Measurements from ENCODE around the gene FERMT2. TPM values are rescaled to one million over a fixed set of nuclear protein-coding genes. Genes with fewer than 3 reads are reported as not detected.

Gene FERMT2
- total RNA-seq, 1 experiment from 2014 or later: 46.0 TPM

- DNase-seq (ENCODE audit: low read depth): peak; percentile 28
- in situ Hi-C loops (cut with HindIII; ENCODE audit: low pct_unique_long_range_greater_than_20kb, low sequenced_read_pairs): no loop called here
Observed at GRCh38 chr14:52913271-52913670, 37.6 kb downstream of the FERMT2 start.

GRCh38 chr14:52911904-52912303 lies 38.9 kb downstream of the FERMT2 start:
- in situ Hi-C loops (cut with HindIII; ENCODE audit: low pct_unique_long_range_greater_than_20kb, low sequenced_read_pairs): no loop called here
- DNase-seq (ENCODE audit: low read depth): no peak

DNA sequence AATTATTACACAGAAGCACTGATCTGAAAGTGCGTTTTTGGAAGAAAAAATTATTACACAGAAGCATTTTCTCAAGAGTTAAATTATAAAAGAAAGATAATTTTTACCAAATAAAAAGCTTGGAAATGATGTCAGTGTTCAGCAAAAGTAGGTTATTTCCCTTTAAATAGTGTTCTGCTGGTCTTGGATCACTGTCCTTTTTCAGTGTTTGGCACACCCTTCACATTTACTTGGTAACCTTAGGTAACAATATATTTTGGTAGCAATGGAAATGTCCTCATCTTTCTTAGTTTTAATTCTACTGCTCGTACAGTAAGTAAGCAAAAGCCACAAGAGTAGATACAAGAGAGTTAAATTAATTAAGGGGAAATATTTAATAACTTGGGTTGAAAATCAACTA lies 40.3 kb downstream of the FERMT2 start:
- in situ Hi-C loops (cut with HindIII; ENCODE audit: low pct_unique_long_range_greater_than_20kb, low sequenced_read_pairs): no loop called here
- no peak for DNase-seq (ENCODE audit: low read depth)

- DNase-seq (ENCODE audit: low read depth): no peak
Observed at GRCh38 chr14:52907949-52908348, 42.9 kb downstream of the FERMT2 start.

GRCh38 chr14:52906141-52906601 lies 44.7 kb downstream of the FERMT2 start:
- peak; percentile 66 for DNase-seq (ENCODE audit: low read depth)
- in situ Hi-C loops (cut with HindIII; ENCODE audit: low pct_unique_long_range_greater_than_20kb, low sequenced_read_pairs): no loop called here

More at GRCh38 chr14:52907949-52908348, 42.9 kb downstream of the FERMT2 start:
- in situ Hi-C loops (cut with HindIII; ENCODE audit: low pct_unique_long_range_greater_than_20kb, low sequenced_read_pairs): no loop called here

GRCh38 chr14:52902971-52903619 lies 47.8 kb downstream of the FERMT2 start:
- in situ Hi-C loops (cut with HindIII; ENCODE audit: low pct_unique_long_range_greater_than_20kb, low sequenced_read_pairs): no loop called here
- DNase-seq (ENCODE audit: low read depth): no peak

DNA sequence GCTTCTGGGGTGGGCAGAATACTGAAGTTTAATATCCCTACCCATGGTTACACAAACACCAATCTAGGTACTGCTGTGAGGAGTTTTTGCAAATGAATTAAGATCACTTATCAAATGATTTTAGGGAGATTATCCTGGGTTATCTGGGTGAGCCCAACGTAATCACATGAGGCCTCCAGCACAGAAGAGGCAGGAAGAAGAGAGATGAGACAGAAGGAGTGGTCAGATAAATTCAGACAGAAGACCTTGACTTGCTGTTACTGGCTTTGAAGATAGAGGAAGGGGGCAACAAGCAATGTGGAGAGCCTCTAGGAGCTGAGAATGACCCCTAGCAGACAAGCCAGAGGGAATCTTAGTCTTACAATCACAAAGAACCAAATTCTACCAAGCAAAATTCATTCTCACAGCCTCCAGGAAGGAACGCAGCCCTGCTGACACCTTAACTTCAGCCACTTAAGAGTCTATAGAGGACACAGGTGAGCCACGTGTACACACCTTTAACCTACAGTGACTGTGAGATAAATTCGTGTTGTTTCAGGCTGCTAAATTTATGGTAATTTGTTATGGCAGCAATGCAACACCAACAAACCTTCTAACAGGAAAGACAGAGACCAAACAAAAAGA lies 49.4 kb downstream of the FERMT2 start:
- no peak for DNase-seq (ENCODE audit: low read depth)
- in situ Hi-C loops (cut with HindIII; ENCODE audit: low pct_unique_long_range_greater_than_20kb, low sequenced_read_pairs): no loop called here

DNA sequence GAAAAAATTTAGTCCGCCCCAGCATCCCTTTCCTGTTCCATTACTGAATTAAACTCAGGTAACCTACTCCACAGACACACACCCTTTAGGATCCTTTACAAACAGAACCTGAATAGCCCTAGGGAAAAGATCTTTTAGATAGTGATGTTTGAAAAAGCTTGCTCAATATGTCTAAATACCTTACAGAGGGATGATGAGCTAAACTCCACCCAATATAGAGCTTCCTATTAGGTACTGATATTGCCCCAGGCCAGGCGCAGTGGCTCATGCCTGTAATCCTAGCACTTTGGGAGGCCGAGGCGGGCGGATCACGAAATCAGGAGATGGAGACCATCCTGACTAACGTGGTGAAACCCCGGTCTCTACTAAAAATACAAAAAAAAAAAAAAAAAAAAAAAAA lies 50.1 kb downstream of the FERMT2 start:
- DNase-seq (ENCODE audit: low read depth): no peak
- in situ Hi-C loops (cut with HindIII; ENCODE audit: low pct_unique_long_range_greater_than_20kb, low sequenced_read_pairs): no loop called here

DNA sequence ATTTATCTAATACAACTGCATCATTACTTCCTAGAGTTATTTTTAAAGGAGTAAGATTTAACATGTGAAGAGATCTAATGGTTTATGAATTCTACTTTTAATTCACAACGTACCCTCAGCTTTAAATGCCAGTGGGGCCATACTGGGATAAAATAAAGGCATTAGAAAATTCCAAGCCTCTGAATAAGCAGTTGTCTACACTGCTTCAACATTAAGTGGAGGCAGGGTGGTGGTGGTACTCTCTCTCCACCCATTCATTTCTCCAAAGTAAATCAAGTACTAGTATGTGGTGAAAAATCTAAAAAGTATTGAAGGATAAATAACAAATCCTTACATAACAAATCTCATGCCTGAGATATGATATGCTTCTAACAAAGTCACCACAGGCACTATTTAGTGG lies 52.4 kb downstream of the FERMT2 start:
- DNase-seq (ENCODE audit: low read depth): no peak
- in situ Hi-C loops (cut with HindIII; ENCODE audit: low pct_unique_long_range_greater_than_20kb, low sequenced_read_pairs): no loop called here

DNA sequence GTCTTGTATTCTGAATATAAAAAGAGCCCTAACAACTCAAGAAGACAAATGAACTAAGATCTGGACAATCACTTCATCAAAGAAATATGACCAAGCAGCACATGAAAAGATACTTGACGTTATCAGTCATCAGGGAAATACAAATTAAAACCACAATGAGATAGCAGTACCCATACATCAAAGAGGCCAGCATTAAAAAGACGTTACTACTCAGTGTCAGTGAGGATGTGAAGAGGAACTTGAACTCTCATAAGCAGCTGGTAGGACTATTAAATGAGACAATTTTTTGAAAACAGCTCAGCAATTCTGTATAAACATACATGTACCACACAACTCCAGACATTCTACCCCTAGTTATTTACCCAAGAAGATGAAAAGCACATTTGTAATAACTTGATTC lies 55.9 kb downstream of the FERMT2 start:
- DNase-seq (ENCODE audit: low read depth): no peak
- in situ Hi-C loops (cut with HindIII; ENCODE audit: low pct_unique_long_range_greater_than_20kb, low sequenced_read_pairs): no loop called here

- peak; percentile 22 for DNase-seq (ENCODE audit: low read depth)
Observed at GRCh38 chr14:52891800-52892199, 59.0 kb downstream of the FERMT2 start.

GRCh38 chr14:52888839-52889838 lies 61.7 kb downstream of the FERMT2 start:
- in situ Hi-C loops (cut with HindIII; ENCODE audit: low pct_unique_long_range_greater_than_20kb, low sequenced_read_pairs): no loop called here
- DNase-seq (ENCODE audit: low read depth): no peak

More at GRCh38 chr14:52891800-52892199, 59.0 kb downstream of the FERMT2 start:
- in situ Hi-C loops (cut with HindIII; ENCODE audit: low pct_unique_long_range_greater_than_20kb, low sequenced_read_pairs): no loop called here

DNA sequence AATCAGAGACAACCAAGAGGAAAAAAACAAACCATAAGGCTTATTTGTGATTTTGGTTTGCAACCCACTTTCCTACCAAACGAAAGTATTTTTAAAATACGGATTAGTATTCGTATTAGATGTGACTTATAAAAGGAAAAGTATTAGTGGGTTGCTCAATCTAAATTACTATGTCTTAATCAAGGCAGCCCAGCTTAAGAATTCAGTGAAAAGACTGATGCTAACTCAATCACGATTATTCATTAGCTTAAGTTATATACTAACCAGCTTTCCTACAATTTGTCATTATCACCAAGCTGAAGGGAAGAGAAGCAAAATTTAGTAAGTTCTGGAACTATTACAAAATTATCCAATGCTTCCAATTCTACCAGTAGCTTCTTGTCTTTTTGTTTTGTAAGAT lies 62.7 kb downstream of the FERMT2 start:
- no peak for DNase-seq (ENCODE audit: low read depth)

GRCh38 chr14:52885230-52885629 lies 65.6 kb downstream of the FERMT2 start:
- in situ Hi-C loops (cut with HindIII; ENCODE audit: low pct_unique_long_range_greater_than_20kb, low sequenced_read_pairs): no loop called here
- DNase-seq (ENCODE audit: low read depth): no peak

More for the DNA sequence above, 62.7 kb downstream of the FERMT2 start:
- in situ Hi-C loops (cut with HindIII; ENCODE audit: low pct_unique_long_range_greater_than_20kb, low sequenced_read_pairs): no loop called here

GRCh38 chr14:52883658-52884057 lies 67.2 kb downstream of the FERMT2 start:
- no peak for DNase-seq (ENCODE audit: low read depth)
- in situ Hi-C loops (cut with HindIII; ENCODE audit: low pct_unique_long_range_greater_than_20kb, low sequenced_read_pairs): no loop called here

DNA sequence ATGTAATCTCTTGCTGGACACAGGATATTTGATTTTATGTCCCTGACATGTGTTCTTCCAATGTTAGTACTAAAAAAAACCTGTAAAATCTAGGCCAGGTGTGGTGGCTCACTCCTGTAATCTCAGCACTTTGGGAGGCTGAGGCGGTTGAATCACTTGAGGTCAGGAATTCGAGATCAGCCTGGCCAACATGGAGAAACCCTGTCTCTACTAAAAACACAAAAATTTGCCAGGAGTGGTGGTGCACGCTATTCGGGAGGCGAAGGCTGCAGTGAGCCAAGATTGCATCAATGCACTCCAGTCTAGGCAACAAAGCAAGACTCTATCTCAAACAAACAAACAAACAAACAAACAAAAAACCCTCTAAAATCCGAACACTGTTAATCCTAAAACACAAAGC lies 68.0 kb downstream of the FERMT2 start:
- no peak for DNase-seq (ENCODE audit: low read depth)
- in situ Hi-C loops (cut with HindIII; ENCODE audit: low pct_unique_long_range_greater_than_20kb, low sequenced_read_pairs): no loop called here

GRCh38 chr14:52879958-52880357 lies 70.9 kb downstream of the FERMT2 start:
- in situ Hi-C loops (cut with HindIII; ENCODE audit: low pct_unique_long_range_greater_than_20kb, low sequenced_read_pairs): no loop called here
- DNase-seq (ENCODE audit: low read depth): no peak

DNA sequence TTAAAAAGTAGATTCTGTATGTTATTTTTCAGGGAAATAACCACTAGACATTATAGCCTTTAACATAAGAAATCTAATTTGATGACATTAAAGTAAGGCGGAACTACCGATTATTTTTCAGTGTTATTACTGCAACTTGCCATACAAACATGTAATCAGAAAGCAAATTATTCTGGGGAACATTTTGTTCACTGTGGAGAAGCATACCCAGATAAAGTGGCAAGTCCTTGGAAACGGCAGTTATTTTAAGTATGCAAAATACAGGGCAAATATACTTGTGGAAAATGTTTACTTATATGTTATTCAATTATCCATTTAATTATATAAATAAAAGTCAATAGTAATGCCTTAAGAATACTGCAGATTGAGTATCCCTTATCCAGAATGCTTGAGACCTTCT lies 71.9 kb downstream of the FERMT2 start:
- in situ Hi-C loops (cut with HindIII; ENCODE audit: low pct_unique_long_range_greater_than_20kb, low sequenced_read_pairs): no loop called here
- no peak for DNase-seq (ENCODE audit: low read depth)

DNA sequence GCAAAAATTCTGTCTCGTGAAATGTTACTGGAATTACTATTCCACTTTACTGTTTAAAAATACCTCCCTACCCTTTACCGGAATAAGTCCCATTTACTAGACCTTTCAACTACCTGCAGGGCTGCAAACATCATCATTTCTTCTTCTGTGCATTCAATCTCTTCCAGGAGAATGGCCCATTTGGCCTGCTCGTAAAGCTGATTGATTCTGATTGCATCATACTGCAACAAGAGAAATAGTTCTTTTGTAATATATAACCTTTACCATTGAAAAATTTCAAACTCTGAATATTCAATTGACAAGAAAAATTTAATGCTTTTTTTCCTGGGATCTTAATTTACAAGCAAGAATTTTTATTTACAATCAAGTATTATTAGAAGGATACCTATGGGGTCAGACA lies 72.4 kb downstream of the FERMT2 start:
- in situ Hi-C loops (cut with HindIII; ENCODE audit: low pct_unique_long_range_greater_than_20kb, low sequenced_read_pairs): no loop called here
- no peak for DNase-seq (ENCODE audit: low read depth)
